Inflammatory macrophage treated with lipopolysaccharide for 1 hour (primary cell): Measurements from ENCODE around the gene U2AF1L4.

Experiments
- DNase-seq, 2 donors: peaks; one replicate each; pipeline ENCODE4 v3.0.0-alpha.2; 2020 to 2022

U2AF1L4 gene, protein sequence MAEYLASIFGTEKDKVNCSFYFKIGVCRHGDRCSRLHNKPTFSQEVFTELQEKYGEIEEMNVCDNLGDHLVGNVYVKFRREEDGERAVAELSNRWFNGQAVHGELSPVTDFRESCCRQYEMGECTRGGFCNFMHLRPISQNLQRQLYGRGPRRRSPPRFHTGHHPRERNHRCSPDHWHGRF

DNA sequence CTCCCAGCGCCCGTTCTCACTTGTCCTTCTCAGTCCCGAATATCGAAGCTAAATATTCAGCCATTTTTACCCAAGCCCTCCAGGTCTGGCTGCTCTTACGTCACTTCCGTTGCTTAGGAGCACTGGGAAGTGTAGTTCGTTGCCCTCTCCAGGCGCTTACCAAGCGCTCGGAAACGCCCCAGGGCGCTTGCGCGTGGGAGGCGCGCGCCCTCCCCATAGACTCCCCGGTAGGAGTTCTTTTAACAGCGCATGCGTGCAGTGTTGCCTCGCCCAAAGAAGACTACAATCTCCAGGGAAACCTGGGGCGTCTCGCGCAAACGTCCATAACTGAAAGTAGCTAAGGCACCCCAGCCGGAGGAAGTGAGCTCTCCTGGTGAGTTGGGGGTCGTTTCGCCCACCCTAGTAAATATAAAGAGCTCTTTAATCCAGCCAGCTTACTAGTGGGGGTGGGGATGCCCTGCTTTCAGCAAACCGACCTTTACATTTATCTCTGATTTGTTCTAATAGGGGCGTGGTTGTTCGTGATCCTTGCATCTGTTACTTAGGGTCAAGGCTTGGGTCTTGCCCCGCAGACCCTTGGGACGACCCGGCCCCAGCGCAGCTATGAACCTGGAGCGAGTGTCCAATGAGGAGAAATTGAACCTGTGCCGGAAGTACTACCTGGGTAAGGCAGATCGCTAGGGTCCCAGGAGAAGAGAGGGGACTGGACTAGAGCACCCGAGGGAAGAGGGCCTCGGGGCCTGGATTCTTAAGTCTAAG is at the start of gene U2AF1L4, which contains the start of gene PSENEN:
TSS of gene U2AF1L4 (minus strand) at position 91 of the 759 bp plus-strand sequence. CDS start at position 64, 27 bp downstream.
TSS of gene PSENEN (plus strand) at position 324 of the 759 bp plus-strand sequence. CDS start at position 604, 280 bp downstream.
- DNase-seq, result peak; percentile 99

DNA sequence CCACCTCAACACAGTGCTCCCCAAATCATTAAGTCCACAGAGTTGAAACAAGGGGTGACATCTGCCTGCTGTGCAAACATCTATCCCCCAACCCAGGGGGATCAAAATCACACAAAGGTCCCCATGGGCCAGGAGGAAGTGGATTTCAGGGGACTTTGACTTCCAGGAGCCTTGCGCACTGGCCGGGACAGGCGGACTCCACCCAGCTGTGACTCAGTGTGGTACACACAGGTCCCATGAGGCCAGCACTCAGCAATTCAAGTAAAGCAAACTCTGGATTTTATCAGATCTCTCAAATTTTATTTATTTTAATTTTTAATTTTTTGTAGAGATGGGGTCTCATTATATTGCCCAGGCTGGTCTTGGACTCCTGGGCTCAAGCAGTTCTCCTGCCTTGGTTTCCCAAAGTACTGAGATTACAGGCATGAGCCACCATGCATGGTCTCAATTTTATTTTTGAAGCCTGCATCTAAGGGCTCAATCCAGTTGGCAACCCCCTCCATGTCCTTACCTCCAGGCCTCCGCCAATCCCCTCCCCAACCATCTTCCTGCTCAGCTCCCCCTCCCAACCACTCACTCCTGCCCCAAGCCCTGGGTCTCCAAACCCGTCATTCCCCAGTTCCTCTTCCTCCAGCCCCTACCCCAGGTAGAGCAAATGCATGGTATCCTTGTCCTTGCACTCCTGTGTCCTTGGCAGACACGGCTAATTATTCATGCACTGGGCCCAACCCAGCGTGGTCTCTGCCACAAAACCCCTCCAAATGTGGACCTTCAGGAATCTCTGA is 48.4 kb upstream of the U2AF1L4 start:
- no peak for DNase-seq

DNA sequence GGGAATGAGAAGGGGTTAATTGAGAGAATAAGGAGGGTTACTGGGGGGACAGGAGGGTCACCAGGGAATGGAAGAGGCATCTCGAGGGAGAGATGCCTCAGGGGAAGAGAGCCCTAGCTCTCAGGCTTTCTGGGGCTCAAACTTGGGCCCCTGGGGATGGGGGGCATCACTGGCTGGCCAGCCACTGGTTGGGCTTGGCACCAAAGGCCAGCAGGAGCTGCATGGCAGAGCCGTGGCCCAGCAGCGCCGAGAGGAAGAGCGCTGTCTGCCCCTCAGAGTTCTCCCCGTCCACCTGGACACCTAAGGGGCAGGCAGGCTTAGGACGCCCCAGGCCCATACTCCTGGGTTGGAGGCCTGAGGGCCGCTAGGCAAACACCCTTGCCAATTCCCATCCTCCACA is 47.7 kb upstream of the U2AF1L4 start:
- DNase-seq, result no peak

DNA sequence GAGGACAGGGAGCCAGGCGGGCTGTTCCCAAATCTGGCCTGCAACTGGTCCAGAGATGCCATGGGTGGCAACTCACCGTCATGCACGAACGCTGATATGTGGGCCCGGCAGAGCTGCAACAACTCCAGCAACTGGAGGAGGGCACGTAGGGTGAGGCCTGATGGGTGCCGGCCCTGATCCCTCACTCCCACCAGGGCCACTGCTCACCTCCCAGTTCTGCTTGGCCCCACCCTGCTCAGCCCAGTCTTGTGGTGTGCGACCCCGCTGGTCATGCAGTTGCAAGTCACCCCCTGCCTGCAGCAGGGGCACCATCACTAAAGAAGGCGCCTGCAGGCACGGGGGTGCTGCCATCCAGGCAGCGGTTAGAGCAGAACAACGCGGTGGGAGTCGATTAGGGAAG is 47.1 kb upstream of the U2AF1L4 start:
- DNase-seq, result no peak

DNA sequence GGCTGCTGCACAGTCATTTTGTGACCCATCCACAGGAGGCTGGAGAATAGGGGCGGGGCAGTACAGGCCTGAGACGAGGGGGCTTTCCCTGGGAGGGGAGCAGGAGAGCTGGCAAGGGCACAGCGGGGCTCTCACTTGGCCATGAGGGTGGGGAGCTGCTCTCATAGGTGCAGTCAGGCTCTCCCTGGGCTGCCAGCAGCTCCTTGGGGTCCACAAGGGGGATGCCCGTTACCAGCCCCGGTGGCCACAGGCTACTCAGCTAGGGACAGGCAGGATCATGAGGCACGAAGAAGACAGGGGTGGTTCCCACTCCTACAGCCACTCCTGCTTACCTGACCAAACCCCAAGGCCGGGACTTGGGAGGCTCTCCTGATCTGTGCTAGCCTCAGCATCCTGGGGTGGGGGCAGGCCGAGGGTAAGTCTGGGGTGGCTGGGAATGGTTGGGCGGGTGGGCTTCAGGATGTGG is 46.6 kb upstream of the U2AF1L4 start:
- no peak for DNase-seq

DNA sequence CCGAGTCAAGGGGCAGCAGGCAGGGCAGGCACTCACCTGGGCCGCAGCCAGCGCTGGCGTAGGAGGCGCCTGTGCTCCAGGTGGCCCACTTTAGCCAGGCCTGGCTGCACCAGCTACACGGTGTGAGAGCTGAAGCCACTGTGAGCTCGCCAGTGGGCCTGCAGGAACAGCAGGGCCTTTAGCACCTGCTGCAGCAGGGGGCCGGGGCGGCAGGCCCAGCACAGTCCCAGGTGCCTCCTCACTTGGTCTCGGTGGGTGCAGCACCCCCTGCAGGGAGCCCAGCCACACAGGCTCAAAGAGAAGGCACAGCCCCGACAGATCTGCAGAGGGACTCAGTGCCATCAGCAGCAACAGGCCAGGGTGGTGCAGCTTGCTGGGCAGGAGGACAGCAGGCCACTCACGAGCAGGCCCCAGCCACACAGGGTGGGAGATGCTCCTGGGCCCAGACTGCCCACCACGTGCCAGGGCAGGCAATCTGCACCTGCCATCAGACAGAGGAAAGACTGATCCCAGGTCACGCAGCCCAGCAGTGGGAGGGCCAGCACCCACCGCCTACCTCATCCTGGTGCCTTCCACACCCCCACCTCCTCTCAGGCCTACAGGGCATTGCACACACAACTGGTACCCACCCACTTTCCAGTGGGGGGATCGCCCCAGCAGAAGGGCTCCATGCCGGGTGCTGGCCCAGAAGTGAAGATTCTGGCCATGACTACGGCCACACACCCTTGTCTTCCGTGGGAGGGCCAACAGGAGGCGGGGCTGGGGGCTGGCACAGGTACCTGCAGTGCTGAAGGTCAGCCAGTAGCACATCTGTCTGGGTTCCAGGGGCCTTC is 46.0 kb upstream of the U2AF1L4 start:
- no peak for DNase-seq

DNA sequence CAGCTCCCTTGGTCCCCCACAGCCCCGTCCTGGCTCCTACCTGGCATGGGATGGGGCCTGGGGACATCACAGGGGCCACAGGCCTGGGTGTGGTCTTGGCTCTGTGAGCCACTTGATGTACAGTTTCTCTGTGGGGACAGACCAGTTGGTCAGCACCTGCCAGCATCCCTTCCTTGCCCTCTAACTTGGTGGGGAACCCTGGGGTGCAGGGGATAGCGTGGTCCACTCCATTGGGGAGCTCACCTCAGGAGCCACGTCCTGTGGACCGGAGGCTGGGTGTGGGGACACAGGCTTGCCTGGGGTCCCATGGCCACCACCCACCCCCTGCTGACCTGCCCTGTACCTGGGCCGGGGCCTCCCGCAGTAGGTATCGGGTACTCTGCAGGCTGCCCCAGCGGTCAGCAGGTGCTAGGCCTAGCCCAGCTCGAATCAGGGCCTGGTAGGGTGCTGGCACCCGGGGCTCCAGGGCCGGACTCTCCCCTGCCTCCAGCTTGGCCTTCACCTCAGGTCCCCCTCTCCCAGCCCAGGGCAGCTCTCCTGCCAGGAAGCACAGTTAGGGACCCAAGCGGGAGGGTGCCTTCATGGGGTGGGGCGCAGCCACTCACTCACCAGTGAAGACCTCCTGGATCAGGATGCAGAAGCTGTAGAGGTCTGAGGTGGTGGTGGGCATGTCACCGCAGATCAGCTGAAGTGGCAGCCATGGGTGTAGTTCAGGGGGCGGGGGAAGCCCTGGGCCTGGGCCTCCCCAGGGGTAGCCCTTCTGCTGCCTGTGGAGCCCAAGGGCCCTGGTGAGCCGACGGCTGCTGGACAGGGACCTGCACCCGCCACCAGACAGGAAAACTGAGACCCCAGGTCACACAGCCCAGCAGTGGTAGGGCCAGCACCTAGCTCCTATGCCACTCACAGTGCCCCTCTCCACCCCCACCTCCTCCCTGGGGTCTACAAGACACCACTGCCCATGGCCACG is 45.0 kb upstream of the U2AF1L4 start:
- no peak for DNase-seq

DNA sequence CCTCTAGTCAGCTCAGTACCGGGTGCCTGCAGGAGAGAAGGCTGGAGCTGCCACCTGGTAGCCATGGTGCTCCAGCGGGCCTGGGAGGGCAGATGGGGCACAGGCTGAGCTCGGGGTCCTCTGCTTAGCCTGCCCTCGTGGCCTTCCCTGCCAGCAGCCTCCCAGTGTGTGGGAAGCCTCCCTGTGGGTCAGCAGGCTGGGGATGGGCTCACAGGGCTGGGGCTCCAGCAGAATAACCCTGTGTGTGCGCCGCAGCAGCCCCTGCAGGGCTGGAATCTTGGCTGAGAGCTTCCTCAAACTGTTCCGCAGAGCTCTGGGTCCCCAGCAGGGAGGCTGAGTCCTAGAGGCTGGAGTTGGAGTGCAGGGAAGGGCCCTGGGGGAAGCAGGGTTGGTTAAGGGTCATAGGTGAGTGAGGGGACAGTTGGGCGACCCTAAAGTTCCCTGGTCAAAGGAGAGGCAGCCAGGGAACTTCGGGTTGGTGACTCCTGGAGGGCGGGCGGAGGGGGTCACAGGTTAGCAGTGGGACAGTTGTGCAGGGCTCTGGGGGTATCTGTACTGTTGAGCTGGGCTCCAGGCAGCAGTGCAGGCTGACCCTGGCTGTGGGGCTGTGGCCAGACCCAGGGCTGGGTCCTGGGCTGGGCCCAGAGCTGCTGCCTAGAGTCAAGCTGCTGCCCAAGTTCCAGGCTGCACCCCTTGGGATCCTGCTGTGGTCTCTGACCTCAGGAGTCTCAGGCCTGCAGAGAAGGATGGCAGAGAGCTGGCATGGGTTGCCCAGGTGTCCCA is 44.2 kb upstream of the U2AF1L4 start:
- DNase-seq, result no peak

DNA sequence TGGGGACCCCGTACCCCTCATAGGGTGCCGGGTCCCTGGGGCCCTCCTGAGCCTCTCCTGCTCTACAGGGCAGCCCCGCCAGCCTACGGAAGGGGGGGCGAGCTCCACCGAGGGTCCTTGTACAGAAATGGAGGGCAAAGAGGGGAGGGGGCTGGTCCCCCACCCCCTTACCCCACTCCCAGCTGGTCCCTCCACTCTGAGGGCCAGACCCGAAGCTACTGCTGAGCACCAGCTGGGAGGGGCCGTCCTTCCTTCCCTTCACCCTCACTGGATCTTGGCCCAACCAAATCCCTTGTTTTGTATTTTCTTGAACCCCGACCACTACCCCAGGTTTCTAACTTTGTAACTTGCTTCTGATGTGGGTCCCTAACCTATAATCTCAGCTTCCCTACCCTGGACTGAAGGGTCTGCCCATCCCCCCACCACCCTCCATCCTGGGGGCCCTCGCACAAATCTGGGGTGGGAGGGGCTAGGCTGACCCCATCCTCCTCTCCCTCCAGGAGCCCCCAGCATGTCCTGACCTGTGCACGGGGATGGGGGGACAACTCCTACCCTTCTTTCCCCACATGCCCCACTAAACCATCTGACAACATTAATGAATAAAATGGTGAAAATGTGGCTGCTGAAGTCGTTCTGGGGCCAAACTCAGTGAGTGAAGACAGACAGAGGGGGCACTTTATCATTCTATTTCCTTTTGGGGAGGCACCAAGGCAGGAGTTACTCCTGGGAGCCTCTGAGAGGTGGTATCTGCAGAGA is 43.2 kb upstream of the U2AF1L4 start:
- no peak for DNase-seq

DNA sequence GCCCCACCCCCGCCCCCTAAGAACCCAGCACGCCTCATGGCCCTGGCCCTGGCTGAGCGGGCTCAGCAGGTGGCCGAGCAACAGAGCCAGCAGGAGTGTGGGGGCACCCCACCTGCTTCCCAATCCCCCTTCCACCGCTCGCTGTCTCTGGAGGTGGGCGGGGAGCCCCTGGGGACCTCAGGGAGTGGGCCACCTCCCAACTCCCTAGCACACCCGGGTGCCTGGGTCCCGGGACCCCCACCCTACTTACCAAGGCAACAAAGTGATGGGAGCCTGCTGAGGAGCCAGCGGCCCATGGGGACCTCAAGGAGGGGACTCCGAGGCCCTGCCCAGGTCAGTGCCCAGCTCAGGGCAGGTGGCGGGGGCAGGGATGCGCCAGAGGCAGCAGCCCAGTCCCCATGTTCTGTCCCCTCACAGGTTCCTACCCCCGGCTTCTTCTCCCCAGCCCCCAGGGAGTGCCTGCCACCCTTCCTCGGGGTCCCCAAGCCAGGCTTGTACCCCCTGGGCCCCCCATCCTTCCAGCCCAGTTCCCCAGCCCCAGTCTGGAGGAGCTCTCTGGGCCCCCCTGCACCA is 42.1 kb upstream of the U2AF1L4 start:
- DNase-seq, result no peak

DNA sequence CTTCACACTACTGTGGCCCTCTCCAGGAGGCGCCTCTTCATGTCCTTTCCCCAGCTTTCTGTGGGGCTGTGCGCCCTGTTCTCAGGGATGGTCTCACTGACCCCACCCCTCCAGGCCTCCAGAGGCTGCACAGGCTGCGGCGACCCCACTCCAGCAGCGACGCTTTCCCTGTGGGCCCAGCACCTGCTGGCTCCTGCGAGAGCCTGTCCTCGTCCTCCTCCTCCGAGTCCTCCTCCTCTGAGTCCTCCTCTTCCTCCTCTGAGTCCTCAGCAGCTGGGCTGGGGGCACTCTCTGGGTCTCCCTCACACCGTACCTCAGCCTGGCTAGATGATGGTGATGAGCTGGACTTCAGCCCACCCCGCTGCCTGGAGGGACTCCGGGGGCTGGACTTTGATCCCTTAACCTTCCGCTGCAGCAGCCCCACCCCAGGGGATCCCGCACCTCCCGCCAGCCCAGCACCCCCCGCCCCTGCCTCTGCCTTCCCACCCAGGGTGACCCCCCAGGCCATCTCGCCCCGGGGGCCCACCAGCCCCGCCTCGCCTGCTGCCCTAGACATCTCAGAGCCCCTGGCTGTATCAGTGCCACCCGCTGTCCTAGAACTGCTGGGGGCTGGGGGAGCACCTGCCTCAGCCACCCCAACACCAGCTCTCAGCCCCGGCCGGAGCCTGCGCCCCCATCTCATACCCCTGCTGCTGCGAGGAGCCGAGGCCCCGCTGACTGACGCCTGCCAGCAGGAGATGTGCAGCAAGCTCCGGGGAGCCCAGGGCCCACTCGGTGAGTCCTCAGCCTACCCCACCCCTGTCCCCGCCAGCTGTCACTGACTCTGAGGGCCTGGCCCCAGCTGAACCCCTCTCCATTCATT is 41.3 kb upstream of the U2AF1L4 start:
- no peak for DNase-seq

DNA sequence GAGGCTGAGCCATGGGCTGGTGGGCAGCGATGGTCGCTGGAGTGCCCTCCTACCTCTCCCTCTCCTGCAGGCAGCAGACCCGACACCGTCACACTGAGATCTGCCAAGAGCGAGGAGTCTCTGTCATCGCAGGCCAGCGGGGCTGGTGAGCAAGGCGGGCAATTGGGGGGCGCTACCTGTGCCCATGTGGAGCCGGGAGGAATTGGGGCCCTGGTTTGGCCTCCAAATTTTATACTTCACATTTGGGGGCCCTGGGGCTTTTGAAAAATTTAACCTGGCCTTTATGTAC is 40.1 kb upstream of the U2AF1L4 start:
- DNase-seq, result no peak

DNA sequence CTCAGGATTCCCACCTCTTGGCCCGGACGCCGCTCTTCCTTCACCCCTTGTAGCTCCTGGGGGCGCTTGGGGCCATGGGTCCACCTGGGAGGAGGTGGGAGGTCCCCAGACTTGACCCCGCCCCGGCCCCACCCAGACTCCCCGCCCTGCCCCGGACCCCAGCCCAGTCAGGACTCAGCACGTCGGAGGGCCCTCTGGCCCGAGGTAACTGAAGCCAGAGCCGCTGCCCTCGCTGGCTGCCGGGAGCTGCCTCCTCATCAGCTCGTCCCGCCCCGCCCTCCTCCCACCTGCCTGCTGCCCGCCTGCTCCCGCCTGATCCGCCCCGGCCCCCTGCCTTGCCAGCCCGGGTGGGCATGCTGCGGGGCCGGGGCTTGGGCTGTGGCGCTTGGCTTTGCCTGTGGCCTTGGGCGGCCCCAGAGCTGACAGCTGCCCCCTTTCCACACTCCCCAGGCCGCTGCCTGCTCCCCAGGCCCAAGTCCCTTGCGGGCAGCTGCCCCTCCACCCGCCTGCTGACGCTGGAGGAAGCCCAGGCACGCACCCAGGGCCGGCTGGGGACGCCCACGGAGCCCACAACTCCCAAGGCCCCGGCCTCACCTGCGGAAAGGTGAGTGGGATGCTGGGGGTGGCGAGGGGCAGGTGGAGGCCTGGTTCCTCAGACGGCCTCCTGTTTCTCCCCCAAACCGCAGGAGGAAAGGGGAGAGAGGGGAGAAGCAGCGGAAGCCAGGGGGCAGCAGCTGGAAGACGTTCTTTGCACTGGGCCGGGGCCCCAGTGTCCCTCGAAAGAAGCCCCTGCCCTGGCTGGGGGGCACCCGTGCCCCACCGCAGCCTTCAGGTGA is 39.5 kb upstream of the U2AF1L4 start:
- DNase-seq, result no peak

DNA sequence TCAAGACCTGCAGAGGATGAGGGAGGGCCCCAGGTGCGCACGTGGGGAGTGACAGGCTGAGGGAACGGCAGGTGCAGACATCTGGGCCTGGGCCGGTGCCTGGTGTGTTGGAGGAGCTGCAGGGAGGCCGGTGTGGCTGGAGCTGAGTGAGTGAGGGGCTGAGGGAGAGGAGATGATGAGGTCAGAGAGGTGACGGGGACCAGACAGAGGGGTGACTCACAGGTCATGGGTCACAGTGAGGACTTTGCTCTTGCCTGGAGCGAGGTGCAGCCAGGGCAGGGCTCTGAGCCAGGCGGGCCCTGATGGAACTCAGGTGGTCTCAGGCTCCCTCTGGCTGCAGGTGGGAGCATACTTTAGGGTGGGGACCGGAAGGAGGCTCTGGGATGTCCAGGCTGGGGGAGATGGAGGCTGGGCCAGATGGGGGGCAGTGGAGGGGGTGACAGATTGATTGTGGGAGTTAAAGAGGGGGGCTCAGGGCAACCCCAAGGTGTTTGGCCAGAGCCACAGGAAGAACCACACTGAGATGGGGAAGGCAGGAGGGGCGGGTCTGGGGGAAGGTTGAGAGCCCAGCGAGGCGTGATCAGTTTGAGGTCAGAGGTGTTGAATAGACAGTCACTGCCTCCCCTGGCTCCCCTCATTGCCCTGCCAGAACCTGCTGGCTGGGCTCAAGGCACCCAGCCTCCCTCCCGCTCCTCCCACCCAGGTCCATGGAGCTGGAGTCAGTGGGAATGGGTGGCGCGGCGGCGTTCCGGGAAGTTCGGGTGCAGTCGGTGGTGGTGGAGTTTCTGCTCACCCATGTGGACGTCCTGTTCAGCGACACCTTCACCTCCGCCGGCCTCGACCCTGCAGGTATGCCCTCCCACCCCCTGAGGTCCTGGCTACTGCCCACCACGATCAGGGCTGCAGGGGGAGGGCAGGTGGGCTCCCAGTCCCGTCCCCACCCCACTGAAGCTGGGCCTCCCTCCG is 38.5 kb upstream of the U2AF1L4 start:
- no peak for DNase-seq

DNA sequence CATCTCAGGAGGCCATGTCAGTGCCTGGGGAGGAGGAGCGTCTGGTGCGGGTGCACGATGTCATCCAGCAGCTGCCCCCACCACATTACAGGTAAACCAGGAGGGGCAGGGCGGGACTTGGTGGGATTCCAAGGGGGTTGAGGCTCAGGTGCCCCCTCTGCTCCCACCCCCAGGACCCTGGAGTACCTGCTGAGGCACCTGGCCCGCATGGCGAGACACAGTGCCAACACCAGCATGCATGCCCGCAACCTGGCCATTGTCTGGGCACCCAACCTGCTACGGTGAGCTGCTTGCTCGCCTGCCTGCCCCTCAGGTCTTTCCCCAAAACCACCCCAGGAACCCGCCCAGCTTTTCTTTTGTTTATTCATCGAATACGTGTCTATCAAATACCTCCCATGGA is 37.4 kb upstream of the U2AF1L4 start:
- DNase-seq, result no peak

DNA sequence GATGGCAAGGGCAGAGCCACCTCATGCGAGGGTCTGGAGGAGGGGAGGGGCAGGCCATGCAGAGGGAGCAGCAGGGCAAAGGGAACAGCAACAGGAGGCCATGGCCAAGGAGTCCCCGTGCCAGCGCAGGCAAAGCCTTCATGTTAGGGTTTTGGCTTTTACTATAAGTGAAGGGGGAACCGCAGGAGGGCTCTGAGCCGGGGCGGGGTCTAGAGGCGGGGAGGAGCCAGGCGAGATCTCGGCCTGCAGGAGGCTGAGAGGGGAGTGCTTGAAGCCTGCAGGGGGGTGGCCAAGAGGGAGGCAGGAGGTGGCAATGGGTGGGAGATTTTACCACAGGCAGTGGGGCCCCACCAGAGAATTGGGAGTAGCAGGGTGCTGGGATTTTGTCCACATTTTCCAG is 36.4 kb upstream of the U2AF1L4 start:
- DNase-seq, result no peak

DNA sequence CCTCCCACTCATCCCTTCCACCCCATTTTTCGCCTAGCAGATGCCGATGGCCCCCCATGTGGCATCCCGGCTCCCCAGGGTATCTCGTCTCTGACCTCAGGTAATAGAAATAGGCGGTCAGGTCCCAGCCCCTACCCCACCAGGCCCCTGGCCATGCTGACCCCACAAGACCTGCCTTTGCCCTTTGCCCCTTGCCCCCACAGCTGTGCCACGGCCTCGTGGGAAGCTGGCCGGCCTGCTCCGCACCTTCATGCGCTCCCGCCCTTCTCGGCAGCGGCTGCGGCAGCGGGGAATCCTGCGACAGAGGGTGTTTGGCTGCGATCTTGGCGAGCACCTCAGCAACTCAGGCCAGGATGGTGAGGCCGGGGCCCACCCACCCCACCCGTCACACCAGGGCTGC is 35.5 kb upstream of the U2AF1L4 start:
- DNase-seq, result no peak
